Endothelial cell of umbilical vein (primary cell): ENCODE measurements around the gene DEPDC5.

Experiments used
- CTCF ChIP-seq, 2 donors: IDR thresholded peaks; 1 replicate in 1 of 2; 2 replicates in 1 of 2; pipeline ENCODE4 v1.5.1; 2011; ENCODE audit warnings: low read length in 2 of 2, mild to moderate bottlenecking in 2 of 2, moderate library complexity in 2 of 2, control low read depth in 1 of 2, inconsistent platforms in 1 of 2, low read depth in 1 of 2; ENCODE audit not compliant: insufficient read depth in 1 of 2; ENCODE audit errors: extremely low read depth in 1 of 2
- FOS ChIP-seq: IDR thresholded peaks from 2 replicates; pipeline ENCODE4 v1.6.1; 2011; ENCODE audit warnings: mild to moderate bottlenecking, low read length, moderate library complexity, borderline replicate concordance; ENCODE audit not compliant: insufficient read depth
- JUN ChIP-seq: IDR thresholded peaks from 2 replicates; pipeline ENCODE4 v1.6.1; 2011; ENCODE audit warnings: borderline replicate concordance, low read depth; ENCODE audit not compliant: insufficient read length, insufficient read depth
- MAX ChIP-seq: IDR thresholded peaks from 2 replicates; pipeline ENCODE4 v1.6.1; 2011; ENCODE audit not compliant: insufficient read depth, insufficient read length
- MYC ChIP-seq: IDR thresholded peaks from one replicate; pipeline ENCODE4 v1.6.1; 2011; ENCODE audit warnings: mild to moderate bottlenecking, low read depth, low read length
- POLR2A ChIP-seq: IDR thresholded peaks from 2 replicates; pipeline ENCODE4 v1.6.1; 2012; ENCODE audit warnings: low read depth, mild to moderate bottlenecking, control low read depth, low read length
- POLR2AphosphoS5 ChIP-seq: IDR thresholded peaks from 2 replicates; pipeline ENCODE4 v1.6.1; 2012; ENCODE audit warnings: low read depth, mild to moderate bottlenecking, control low read depth, low read length, moderate library complexity; ENCODE audit not compliant: insufficient read depth

- TF ChIP-seq MAX (no peak), MYC (no peak), POLR2A (peak; percentile 52), POLR2AphosphoS5 (peak; percentile 77), CTCF (IDR thresholded peaks at IDR 0.05; ENCODE audit: extremely low read depth in 1 of 2, insufficient read depth in 1 of 2, low read depth in 1 of 2, low read length in 2 of 2) (no peak), JUN (peak; percentile 93), FOS (peak; percentile 99)
These were observed 75.7 kb downstream of the DEPDC5 start for GRCh38 chr22:31829505-31829904.
